OCI-M2 (cell line): Measurements from ENCODE around the gene WASF3.
"Not testable (repeated sequence)": the region's sequence is repeated elsewhere in the genome, so short reads cannot be mapped to it uniquely, and the experiment has no call there.

Source experiments
- DNase-seq: peaks from one replicate; lab custom pipeline; 2025; ENCODE audit not compliant: unreplicated experiment; lab: John Stamatoyannopoulos, UW

WASF3 gene

DNA sequence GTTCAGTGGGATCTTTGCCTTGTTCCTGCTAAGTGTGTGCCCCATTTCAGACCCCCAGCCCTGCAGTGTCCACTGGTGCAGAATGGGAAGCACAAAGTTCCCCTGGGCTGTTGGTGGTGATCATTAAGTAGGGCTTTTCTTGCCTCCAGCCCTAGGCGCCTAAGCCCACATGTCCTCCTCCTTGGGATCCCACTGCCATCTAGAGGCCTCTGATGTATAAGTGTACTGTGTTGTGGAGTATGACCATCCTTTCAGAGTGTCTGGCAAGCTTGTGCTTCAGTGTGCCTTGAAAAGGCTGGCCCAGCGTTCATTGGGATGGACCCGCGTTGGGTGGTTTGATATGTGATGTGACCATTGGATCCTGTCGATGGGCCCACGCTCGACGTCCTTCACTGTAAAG lies 71.2 kb downstream of the WASF3 start:
- DNase-seq: no peak

DNA sequence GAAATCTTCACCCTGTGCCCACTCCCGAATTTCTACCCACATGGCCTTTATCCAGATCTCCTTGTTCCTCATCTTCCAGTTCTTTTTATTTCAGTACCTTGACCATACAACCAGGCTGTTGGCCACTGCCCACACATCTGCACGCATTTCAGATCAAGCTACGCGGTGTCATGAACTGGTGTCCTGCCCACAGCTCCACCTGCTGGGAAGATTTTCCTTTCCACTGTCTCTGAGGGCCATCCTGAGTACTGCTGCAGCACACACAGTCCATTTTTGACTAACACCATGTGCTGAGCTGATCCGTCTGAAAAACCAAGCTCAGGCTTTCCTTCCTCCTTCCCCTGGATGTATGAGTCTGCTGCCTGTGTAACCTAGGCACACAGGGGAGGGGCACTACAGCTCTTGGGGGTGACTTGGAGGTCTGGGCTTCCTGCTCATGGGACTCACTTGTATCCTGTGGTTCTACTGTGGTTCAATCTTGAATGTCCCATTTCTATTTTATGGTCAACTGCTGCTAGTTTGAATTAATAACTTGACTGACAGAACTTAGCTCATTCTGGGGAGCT lies 71.9 kb downstream of the WASF3 start:
- DNase-seq: no peak

DNA sequence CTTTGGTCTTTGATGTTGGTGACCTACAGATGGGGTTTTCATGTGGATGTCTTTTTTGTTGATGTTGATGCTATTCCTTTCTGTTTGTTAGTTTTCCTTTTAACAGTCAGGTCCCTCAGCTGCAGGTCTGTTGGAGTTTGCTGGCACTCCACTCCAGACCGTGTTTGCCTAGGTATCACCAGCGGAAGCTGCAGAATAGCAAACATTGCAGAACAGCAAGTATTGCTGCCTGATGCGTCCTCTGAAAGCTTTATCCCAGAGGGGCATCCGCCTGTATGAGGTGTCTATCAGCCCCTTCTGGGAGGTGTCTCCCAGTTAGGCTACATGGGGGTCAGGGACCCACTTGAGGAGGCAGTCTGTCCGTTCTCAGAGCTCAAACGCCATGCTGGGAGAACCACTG lies 78.2 kb downstream of the WASF3 start:
- not testable (repeated sequence) for DNase-seq

DNA sequence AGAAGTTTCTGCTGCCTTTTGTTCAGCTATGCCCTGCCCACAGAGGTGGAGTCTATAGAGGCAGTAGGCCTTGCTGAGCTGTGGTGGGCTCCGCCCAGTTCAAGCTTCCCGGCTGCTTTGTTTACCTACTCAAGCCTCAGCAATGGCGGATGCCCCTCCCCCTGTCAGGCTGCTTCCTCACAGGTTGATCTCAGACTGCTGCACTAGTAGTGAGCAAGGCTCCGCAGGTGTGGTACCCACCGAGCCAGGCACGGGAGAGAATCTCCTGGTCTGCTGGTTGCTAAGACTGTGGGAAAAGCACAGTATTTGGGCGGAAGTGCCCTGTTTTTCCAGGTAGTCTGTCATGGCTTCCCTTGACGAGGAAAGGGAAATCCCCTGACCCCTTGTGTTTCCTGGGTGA lies 78.6 kb downstream of the WASF3 start:
- DNase-seq: not testable (repeated sequence)

DNA sequence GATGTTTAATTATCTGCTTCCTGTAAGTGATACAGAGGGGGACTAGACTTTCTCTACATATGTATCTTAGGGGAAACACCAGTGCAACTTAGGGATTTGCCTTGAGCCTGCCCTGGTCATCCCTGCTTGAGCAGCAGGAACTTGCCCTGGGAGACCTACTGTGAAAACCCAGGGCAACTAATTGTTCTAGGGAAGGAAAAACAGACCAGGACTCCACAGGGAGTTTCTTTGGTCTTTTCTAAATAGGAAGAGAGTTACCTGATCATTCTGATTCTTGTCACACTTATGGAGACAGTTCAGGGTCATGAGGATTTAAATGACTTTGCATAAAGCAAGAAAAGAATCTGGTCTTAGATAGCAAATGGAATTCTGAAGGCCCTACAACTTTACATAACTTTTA lies 89.1 kb downstream of the WASF3 start:
- no peak for DNase-seq

DNA sequence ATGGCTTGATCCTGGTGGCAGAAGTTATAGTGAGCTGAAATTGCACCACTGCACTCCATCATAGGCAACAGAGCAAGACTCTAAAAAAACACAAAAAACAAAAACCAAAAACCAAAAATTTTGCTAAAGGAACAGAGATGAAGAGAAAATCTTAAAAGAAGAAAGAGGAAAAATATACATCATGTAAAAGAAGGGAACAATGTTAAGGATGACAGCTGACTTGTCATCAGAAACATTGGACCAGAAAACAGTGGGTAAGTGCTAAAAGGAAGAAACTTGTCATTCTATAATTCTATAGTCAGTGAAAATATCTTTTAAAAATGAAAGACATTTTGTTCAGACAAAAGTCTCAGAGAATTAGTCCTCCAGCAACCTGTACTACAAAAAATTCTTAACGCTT lies 93.8 kb downstream of the WASF3 start:
- DNase-seq: no peak

DNA sequence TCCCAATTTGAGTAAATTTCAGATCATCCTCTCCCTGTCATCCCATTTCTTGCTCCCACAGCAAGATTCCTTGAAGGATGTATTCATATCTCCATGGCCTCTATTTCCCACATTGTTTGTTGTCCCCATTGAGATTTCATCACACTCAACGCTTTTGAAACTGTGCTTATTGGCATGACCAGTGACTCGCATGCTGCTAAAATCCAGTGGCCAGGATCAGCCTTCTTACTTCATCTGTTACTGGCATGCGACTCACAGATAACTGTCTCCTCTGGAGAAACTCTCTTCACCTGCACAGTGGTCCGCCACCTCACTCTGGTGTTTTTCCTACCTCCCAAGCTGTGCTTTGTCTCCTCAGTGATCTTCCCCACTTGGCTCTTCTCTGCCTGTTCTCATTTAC lies 95.8 kb downstream of the WASF3 start:
- no peak for DNase-seq

DNA sequence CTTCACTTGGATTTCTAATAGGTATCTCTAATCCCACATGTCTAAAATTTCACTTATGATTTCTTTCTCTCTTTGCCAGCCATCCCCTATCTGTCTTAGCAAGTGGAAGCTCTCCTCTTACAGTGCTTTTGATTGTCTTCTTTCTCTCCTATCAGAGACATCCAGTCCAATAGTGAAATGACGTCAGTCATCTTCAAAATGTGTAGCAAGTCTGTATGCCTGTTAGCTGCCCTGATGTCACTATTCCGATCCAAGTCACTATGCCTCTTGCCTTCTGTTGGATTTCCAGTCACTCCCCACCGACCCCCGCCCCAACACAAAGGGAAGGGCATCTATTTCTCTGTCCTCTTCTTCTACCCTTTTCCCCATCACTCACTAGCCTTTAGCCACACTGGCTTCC lies 96.4 kb downstream of the WASF3 start:
- DNase-seq: no peak

DNA sequence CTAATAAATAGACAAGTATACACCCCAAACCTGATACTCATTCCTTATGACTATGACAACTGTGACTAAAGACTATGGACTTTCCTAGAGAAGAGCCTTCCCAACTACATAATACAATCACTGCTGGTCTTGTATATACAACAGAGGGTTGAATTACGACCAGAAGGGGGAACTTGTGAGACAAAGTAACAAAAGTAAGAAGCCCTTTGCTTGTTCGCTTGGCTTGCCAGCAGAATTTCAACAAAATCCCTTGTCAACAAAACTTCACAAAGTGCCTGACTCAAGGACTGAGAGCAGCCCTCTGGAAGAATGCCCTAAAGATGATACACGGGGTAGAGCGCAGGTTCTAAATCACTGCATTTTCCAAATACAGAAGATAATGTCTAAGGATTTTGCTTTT lies 99.4 kb downstream of the WASF3 start:
- no peak for DNase-seq

DNA sequence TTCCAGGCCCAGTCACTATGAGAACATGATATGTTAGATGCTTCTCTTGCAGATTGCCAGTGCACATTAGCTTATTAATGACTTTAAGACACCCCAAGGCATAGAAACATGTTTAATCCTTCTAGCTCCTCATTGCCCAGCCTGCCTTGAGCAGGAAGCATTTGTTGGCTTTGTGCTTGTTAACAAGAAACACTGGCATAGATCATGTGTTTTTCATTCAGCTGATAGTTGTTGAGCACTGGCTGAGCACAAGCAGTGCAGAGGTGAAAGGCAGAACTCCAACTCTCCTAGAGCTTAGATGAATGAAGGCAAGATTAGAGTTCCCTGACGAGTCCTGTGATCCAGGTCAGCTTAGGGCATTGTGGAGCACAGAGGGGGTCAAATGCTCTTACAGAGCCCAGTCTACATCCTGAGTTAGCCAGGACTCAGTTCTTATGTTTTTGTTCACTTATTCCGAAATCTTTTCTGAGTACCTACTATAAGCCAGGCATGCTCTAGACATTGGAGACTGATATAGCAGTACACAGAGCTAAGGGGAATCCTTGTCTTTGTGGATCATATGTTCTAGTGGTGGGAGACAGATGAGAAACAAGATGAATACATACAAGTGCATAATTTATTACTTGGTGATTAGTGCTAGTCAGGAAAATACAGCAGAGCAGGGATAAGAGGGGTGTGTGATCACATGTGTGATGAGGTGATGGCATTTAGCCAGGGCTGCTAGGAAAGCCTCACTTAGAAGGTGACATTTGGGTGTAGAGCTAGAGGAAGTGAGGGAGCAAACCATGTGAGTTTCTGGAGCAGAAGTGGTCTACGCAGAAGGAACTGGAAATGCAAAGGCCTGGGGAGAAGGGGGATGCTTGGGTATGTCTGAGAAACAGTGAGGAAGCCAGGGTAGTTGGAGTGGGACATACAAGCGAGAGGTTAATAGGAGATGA lies 101.2 kb downstream of the WASF3 start:
- no peak for DNase-seq

DNA sequence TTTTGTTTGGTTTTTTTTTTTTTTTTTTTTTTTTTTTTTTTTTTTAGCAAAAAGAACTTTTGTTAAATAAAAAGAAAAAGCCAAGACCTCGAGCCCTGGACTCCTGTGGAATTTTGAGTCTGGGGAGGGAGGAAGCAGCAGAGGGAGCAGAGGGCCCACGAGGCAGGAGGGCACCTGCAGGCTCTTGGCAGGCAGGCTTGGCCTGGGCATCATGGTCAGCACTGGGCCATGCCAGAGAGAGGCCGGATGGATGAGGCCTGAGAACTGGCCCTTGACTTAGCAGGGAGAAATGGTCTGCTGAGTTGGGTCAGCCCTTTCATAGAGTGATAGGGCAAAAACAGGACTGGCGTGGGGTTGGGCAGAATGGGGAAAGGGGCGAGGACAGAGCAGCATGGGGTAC lies 102.7 kb downstream of the WASF3 start:
- DNase-seq: no peak

DNA sequence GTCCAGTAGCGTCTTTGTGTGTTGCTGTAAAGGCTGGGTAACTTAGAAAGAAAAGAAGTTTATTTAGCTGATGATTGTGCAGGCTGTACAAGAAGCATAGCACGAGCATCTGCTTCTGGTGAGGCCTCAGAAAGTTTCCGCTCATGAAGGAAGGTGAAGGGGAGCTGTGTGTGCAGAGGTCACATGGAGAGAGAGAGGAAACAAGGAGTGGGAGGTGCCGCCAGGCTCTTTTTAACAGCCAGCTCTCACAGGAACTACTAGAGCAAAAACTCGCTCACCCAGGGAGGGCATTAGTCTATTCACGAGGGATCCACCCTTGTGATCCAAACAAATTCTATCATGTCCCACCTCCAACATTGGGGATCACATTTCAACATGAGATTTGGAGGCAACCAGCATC lies 103.3 kb downstream of the WASF3 start:
- DNase-seq: no peak

DNA sequence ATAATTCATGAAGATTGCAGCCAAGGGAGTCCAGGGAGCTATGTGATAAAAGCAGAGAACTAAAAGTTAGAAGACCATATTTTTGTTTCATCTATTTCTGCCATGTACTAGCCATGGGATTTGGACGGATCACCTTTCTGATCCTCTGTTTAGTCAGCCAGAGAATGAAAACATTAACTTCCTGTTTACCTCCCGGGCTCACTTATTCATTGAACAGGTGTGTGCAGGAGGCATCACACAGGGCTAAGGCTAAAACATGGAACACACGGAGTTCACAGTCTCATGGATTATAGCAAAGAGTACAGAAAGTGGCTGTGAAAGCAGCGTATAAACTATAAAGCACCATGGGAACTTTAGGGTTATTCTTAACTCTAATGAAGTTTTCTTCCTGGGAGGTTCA lies 106.3 kb downstream of the WASF3 start:
- DNase-seq: no peak

DNA sequence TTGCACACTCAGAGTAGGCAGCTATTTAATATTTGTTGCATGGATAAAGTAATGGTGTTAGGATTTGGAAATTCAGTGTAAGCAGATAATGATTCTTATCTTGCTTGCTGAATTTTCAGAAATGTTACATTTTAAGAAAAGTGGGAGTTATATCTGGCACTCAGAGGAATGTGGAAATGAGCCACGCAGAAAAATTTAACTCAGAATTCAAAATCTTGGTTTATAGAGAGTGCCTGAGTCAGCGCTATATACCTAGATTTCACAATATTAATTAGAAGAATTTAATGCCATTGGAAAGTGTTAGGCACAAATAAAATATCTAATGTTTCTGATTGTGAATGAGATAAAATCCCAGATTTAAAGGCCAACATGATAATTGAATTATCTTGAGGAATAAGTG lies 106.8 kb downstream of the WASF3 start:
- DNase-seq: no peak

DNA sequence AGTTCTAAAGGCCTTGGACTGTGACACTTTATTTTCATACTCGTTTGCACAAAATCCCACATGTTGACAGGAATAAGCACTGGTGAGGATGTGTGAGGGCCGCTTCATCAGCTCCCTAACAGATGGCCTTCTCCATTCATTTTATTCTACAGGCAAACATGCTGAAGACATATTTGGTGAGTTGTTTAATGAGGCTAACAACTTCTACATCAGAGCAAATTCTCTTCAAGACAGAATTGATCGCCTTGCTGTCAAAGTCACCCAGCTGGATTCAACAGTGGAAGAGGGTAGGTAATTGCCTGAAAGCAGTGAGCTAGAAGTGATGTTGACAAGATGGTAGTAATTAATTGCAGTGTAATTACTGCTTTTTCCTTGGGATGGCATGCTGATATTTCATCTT lies 107.4 kb downstream of the WASF3 start:
- no peak for DNase-seq

DNA sequence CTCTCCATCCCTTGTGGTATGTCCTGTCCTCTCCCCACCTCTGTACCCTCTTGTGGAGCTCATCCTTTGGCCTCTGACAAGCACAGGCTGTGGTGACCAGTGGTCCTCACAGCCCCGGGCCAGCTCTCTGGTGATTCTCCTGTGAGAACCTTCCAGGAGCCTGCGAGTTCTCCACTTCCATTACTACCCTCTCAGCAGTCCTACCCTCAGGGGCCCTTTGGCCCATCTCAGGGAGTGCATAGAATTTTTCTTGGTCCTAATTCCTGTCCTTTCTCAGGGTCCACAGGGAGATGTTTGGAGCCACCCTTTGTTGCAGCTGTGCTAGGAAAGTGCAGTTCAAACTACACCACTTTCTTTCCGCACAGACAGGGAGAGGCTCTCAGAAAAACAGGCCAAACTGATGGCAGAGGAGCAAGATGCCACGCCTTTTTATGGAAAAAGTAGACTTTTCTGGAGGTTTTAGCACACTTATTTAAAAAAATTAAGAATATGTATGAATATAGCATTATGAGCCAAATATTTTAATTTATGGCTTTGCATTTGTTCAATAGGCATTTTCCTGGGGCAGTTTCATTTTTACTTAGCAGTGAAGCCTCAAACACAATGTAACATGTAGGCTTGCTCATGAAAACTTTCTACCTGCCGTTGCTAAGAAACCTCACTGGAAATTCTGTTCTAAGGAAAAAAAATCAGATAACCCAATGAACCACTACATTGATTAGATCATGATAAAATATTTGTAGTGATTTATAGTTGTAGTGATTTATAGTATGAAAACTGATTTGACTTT lies 111.1 kb downstream of the WASF3 start:
- no peak for DNase-seq

DNA sequence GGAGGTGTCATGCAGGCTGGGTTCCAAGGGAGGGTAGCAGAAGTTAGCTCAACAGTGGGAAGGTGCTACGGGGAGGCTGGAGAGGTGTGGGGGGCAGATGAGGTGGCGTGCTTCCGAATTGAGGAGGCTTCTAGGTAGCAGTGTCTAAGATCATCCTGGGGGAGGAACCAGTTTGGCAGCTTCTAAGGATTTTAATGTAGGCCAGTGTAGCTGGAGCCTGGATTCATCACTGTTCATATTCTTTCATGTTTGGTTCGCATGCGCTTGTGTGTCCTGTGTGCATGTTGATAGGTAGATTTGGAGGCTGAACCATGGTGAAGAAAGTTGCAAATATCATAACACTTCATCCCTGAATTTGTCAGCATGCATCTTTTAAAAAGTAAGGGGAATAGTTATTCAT lies 116.4 kb downstream of the WASF3 start:
- no peak for DNase-seq

DNA sequence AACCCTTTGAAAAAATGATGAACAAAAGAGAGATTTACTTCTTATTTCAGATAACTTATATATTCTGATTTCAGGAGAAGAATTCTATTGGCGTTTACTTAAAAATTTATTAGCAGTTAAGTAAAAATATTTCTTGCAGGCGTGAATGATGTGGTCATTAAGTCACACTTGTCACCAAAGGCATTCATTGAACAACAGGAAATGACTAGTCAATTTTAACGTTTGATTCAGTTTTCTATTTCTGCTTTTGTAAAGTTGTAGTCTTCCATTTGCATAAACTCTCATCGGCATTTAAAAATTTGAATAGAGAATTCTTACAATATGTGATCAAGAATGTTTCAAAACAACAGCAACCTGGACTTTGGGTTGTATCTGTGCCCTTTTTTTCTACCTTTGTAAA lies 119.7 kb downstream of the WASF3 start:
- no peak for DNase-seq

DNA sequence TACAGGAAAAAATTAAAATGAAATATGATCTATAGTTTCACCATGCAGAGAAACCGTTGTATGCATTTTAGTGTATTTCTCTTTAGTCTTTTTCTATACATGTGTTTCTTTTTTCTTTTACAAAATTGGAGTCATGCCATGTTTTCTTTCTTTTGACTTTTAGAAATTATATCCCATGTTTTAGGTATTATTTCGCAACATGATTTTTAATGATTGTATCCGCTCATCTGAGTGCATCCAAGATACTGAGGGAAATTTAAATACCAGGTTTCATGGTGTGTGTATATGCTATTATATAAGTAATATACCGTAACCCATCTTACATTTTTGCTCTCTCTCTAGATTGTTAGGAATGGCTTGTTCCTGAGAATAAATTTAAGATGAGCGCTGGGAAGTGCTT lies 120.8 kb downstream of the WASF3 start:
- no peak for DNase-seq

DNA sequence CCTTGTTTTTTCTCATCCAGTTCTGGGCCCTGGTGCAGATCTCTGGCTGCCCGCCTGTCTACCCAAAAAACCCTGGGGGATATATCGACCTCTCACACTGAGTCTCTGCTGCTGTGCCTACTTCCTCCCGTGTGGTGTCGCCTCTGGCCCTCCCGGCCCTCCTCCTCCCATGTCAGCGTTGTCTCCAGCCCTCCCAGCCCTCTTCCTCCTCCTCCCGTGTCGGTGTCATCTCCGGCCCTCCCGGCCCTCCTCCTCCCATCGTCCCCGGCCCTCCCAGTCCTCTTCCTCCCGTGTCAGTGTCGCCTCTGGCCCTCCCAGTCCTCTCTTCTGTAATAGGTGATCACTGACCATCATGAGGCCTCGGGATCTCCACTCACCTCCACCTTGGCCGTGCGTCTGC lies 121.3 kb downstream of the WASF3 start:
- DNase-seq: no peak

DNA sequence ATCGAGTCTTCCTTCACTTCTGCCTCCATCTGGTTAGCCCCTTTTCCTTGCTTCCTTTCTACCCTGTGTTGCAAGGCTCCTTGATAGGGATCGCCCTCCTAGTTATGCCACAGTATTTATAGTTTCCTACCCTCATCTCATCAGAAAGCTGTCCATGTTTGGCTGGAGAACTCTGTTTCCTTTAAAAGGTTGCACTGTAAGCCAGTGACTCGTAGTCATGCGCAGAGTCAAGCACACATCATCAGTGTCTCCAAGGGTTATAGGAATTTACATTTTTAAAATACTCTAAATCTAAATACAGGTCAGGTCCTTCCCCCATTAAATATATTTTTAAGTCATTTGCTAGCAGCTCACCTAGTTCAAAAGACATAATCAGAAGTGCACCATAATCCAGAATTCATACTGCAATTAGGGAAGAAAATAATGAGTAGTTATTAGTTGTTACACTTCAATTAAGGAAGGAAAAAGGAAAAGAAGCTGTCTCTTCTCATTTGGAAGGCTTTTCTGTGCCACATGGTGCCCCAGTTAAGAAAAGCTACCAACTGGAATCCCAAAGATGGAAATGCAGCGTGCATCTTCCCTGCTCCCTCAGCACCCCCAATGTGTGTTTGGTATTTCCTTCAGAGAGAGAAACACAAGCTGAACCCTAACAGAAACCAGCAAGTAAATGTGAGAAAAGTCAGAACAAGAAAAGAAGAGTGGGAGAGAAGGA lies 122.1 kb downstream of the WASF3 start:
- no peak for DNase-seq

DNA sequence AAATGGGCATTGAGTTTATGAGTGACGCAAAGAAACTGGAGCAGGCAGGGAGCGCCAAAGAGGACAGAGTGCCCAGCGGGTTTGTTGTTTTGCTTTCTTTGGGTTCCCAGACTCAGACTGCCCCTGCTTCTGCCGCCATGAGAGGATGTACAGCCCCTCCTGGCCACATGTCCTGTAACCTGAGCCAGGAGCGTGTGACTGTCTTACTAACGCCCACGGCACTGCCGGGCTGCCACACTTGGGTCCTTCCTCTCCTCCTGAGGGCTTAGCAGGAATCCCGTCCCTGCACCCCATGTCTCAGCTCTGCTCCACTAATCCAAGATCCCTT lies 122.6 kb downstream of the WASF3 start:
- DNase-seq: no peak
